Gastrocnemius medialis (tissue), 4 donors: ENCODE results near the gene RUNDC3A. TPM values are rescaled to one million over a fixed set of nuclear protein-coding genes. Genes with fewer than 3 reads are reported as not detected.

Experiments used
- ATAC-seq, 2 donors: fragments of 150-250 bp; one replicate each; pipeline ENCODE4 v1.9.1; 2016
- DNase-seq, 2 donors: peaks; one replicate each; pipeline ENCODE4 v3.0.0-alpha.2; 2019
- H3K27ac ChIP-seq, 4 donors: fragments of 200-600 bp; sonication (generic); 1 replicate in 1 of 4; 2 replicates in 3 of 4; pipeline ENCODE4 v1.5.1; 2016 to 2018; ENCODE audit warnings: mild to moderate bottlenecking in 2 of 4, moderate library complexity in 1 of 4
- H3K27me3 ChIP-seq, 3 donors: fragments of 200-600 bp; sonication (generic) in 2 of 3; 1 replicate in 1 of 3; 2 replicates in 2 of 3; pipeline versions ENCODE4 v1.5.1 to v1.6.0; 2016 to 2019; ENCODE audit warnings: mild to moderate bottlenecking in 1 of 3, moderate library complexity in 1 of 3
- H3K36me3 ChIP-seq, 2 donors: fragments of 200-600 bp; sonication (generic) in 1 of 2; one replicate each; pipeline ENCODE4 v1.5.1; 2017 to 2018
- H3K4me1 ChIP-seq, 2 donors: fragments of 200-600 bp; sonication (generic) in 1 of 2; one replicate each; pipeline ENCODE4 v1.5.1; 2016 to 2017; ENCODE audit warnings: mild to moderate bottlenecking in 2 of 2
- H3K4me3 ChIP-seq, 4 donors: fragments of 200-600 bp; sonication (generic) in 3 of 4; 1 replicate in 1 of 4; 2 replicates in 3 of 4; pipeline ENCODE4 v1.5.1; 2016 to 2019; ENCODE audit warnings: mild to moderate bottlenecking in 2 of 4
- H3K9me3 ChIP-seq, 3 donors: fragments of 200-600 bp; sonication (generic) in 2 of 3; 1 replicate in 1 of 3; 2 replicates in 2 of 3; pipeline ENCODE4 v1.5.1; 2016 to 2019
- CTCF ChIP-seq, 5 experiments: fragments of 450-650 bp in 3 of 5; fragments of 200-600 bp in 2 of 5; sonication (generic) in 2 of 5; IDR thresholded peaks in 4 of 5; conservative IDR thresholded peaks in 1 of 5; 1 replicate in 4 of 5; 2 replicates in 1 of 5; pipeline ENCODE4 v1.5.1; 2016 to 2019; ENCODE audit warnings: antibody characterized with exemption in 5 of 5, mild to moderate bottlenecking in 3 of 5, moderate library complexity in 3 of 5
- POLR2A ChIP-seq, 2 donors: fragments of 450-650 bp; IDR thresholded peaks; one replicate each; pipeline ENCODE4 v1.6.1; 2017; ENCODE audit warnings: antibody characterized with exemption in 2 of 2, mild to moderate bottlenecking in 2 of 2, moderate library complexity in 2 of 2
- in situ Hi-C, 4 donors: fragments of 200-750 bp; cut with MboI; loops; one replicate each; pipeline versions ENCODE4 v1.15.0 to v1.8.0; 2017; ENCODE audit warnings: low sequenced_read_pairs in 4 of 4
- intact Hi-C: fragments of 100-400 bp; cut with DNase I; formaldehyde crosslinking; loops from one replicate; pipeline ENCODE4 v1.15.1; 2023; ENCODE audit warnings: low total_unique reads
- total RNA-seq, 4 donors: library from RNA; depleted of rRNA; stranded (reverse); fragments of >200 nt; gene quantifications; one replicate each; pipeline versions ENCODE4 v1.1.0 to v1.2.3, GENCODE V29; 2016

Gene RUNDC3A
- total RNA-seq, 4 donors from 2014 or later = not detected

GRCh38 chr17:44281570-44281969 is 26.8 kb upstream of the RUNDC3A start:
- H3K4me1 ChIP-seq = peaks cover 4 to 9% of the 10 kb centered on the region in 2 donors
- H3K27ac ChIP-seq = no peak overlapping the region
- in situ Hi-C loops = no loop called here
- no peaks in the 10 kb centered on the region for H3K27me3 ChIP-seq
- DNase-seq = no peak
- no peak overlapping the region for H3K4me3 ChIP-seq
- no peaks in the 10 kb centered on the region for H3K9me3 ChIP-seq
- no peak for ATAC-seq
- intact Hi-C loops = no loop called here
- TF ChIP-seq POLR2A (IDR thresholded peaks at IDR 0.05) (no peak), CTCF (IDR thresholded peaks at IDR 0.05 in 4 of 5, conservative IDR thresholded peaks at IDR 0.05 in 1 of 5) (no peak)
- no peaks in the 10 kb centered on the region for H3K36me3 ChIP-seq

- ATAC-seq (no peak), DNase-seq (no peak)
- Histone ChIP-seq H3K9me3 (no peaks in the 10 kb centered on the region), H3K27ac (no peak overlapping the region), H3K27me3 (no peaks in the 10 kb centered on the region), H3K4me3 (no peak overlapping the region), H3K4me1 (peaks cover 4 to 9% of the 10 kb centered on the region in 2 donors), H3K36me3 (no peaks in the 10 kb centered on the region)
- intact Hi-C loops (no loop called here), in situ Hi-C loops (no loop called here)
- TF ChIP-seq CTCF (IDR thresholded peaks at IDR 0.05 in 4 of 5, conservative IDR thresholded peaks at IDR 0.05 in 1 of 5) (no peak), POLR2A (IDR thresholded peaks at IDR 0.05) (no peak)
These were observed 26.1 kb upstream of the RUNDC3A start for GRCh38 chr17:44282264-44282663.

GRCh38 chr17:44283344-44284023 is 24.9 kb upstream of the RUNDC3A start:
- no peaks in the 10 kb centered on the region for H3K36me3 ChIP-seq
- no peak overlapping the region for H3K4me3 ChIP-seq
- in situ Hi-C loops = no loop called here
- ATAC-seq (no peak), DNase-seq (no peak)
- no peaks in the 10 kb centered on the region for H3K9me3 ChIP-seq
- intact Hi-C loops = no loop called here
- H3K27ac ChIP-seq = no peak overlapping the region
- TF ChIP-seq CTCF (IDR thresholded peaks at IDR 0.05 in 4 of 5, conservative IDR thresholded peaks at IDR 0.05 in 1 of 5) (no peak), POLR2A (IDR thresholded peaks at IDR 0.05) (no peak)
- no peaks in the 10 kb centered on the region for H3K27me3 ChIP-seq
- peaks cover 4 to 9% of the 10 kb centered on the region in 2 donors for H3K4me1 ChIP-seq

- no peaks in the 10 kb centered on the region for H3K27me3 ChIP-seq
- in situ Hi-C loops (no loop called here), intact Hi-C loops (no loop called here)
- peaks cover 4 to 9% of the 10 kb centered on the region in 2 donors for H3K4me1 ChIP-seq
- H3K9me3 ChIP-seq = no peaks in the 10 kb centered on the region
- TF ChIP-seq CTCF (IDR thresholded peaks at IDR 0.05 in 4 of 5, conservative IDR thresholded peaks at IDR 0.05 in 1 of 5) (no peak), POLR2A (IDR thresholded peaks at IDR 0.05) (no peak)
- no peaks in the 10 kb centered on the region for H3K36me3 ChIP-seq
- H3K27ac ChIP-seq = no peak overlapping the region
- DNase-seq = no peak
- H3K4me3 ChIP-seq = no peak overlapping the region
- ATAC-seq = no peak
These were observed 24.4 kb upstream of the RUNDC3A start for GRCh38 chr17:44284024-44284400.

- ATAC-seq = no peak
- TF ChIP-seq POLR2A (IDR thresholded peaks at IDR 0.05) (no peak), CTCF (IDR thresholded peaks at IDR 0.05 in 4 of 5, conservative IDR thresholded peaks at IDR 0.05 in 1 of 5) (no peak)
- intact Hi-C loops = no loop called here
- no peak for DNase-seq
- H3K27ac ChIP-seq = no peak overlapping the region
- H3K4me1 ChIP-seq = no peaks in the 10 kb centered on the region
- H3K27me3 ChIP-seq = no peaks in the 10 kb centered on the region
- H3K36me3 ChIP-seq = no peaks in the 10 kb centered on the region
- in situ Hi-C loops = no loop called here
- no peaks in the 10 kb centered on the region for H3K9me3 ChIP-seq
- H3K4me3 ChIP-seq = no peak overlapping the region
These were observed 20.8 kb upstream of the RUNDC3A start for GRCh38 chr17:44287651-44288050.
